Tibial artery (tissue), 4 donors: ENCODE results near the gene AKR1D1.

Experiments used
- DNase-seq, 2 donors: peaks; one replicate each; pipeline ENCODE4 v3.0.0-alpha.2; 2019
- H3K27ac ChIP-seq, 2 donors: fragments of 200-600 bp; sonication (generic) in 1 of 2; 1 replicate in 1 of 2; 2 replicates in 1 of 2; pipeline ENCODE4 v1.5.1; 2018 to 2019; ENCODE audit warnings: mild to moderate bottlenecking in 1 of 2
- H3K27me3 ChIP-seq, 2 donors: fragments of 200-600 bp; sonication (generic) in 1 of 2; one replicate each; pipeline versions ENCODE4 v1.5.1 to v1.6.0; 2016 to 2019
- H3K36me3 ChIP-seq, 3 donors: fragments of 200-600 bp; sonication (generic) in 2 of 3; one replicate each; pipeline ENCODE4 v1.5.1; 2016 to 2019; ENCODE audit warnings: mild to moderate bottlenecking in 2 of 3
- H3K4me1 ChIP-seq, 4 donors: fragments of 200-600 bp; sonication (generic) in 2 of 4; 1 replicate in 3 of 4; 2 replicates in 1 of 4; pipeline ENCODE4 v1.5.1; 2016 to 2019
- H3K4me3 ChIP-seq, 2 donors: fragments of 200-600 bp; sonication (generic) in 1 of 2; 1 replicate in 1 of 2; 2 replicates in 1 of 2; pipeline ENCODE4 v1.5.1; 2018 to 2019; ENCODE audit warnings: mild to moderate bottlenecking in 2 of 2
- H3K9me3 ChIP-seq, 3 donors: fragments of 200-600 bp; sonication (generic) in 1 of 3; one replicate each; pipeline ENCODE4 v1.5.1; 2016 to 2019
- CTCF ChIP-seq, 2 experiments: fragments of 200-600 bp in 1 of 2; fragments of 450-650 bp in 1 of 2; IDR thresholded peaks; one replicate each; pipeline ENCODE4 v1.5.1; 2017 to 2019; ENCODE audit warnings: antibody characterized with exemption in 2 of 2, mild to moderate bottlenecking in 1 of 2, moderate library complexity in 1 of 2
- intact Hi-C: fragments of 100-400 bp; cut with DNase I; formaldehyde crosslinking; loops from one replicate; pipeline ENCODE4 v1.15.0; 2023; ENCODE audit warnings: low total_unique reads

Gene AKR1D1

GRCh38 chr7:138115047-138115446 lies 38.8 kb downstream of the AKR1D1 start:
- intact Hi-C loops: no loop called here
- TF ChIP-seq CTCF (IDR thresholded peaks at IDR 0.05): no peak

GRCh38 chr7:138116141-138116540 lies 39.9 kb downstream of the AKR1D1 start:
- no peak for TF ChIP-seq CTCF (IDR thresholded peaks at IDR 0.05)
- intact Hi-C loops: no loop called here
- Histone ChIP-seq H3K4me1 (no peaks in the 10 kb centered on the region), H3K4me3 (no peak overlapping the region), H3K27ac (no peak overlapping the region), H3K9me3 (no peaks in the 10 kb centered on the region), H3K27me3 (no peaks in the 10 kb centered on the region), H3K36me3 (no peaks in the 10 kb centered on the region)
- no peak for DNase-seq

More at GRCh38 chr7:138115047-138115446, 38.8 kb downstream of the AKR1D1 start:
- H3K4me1 ChIP-seq: no peaks in the 10 kb centered on the region
- no peaks in the 10 kb centered on the region for H3K36me3 ChIP-seq
- no peak overlapping the region for H3K4me3 ChIP-seq
- no peaks in the 10 kb centered on the region for H3K27me3 ChIP-seq
- no peak for DNase-seq
- H3K27ac ChIP-seq: no peak overlapping the region
- H3K9me3 ChIP-seq: no peaks in the 10 kb centered on the region

GRCh38 chr7:138116892-138117291 lies 40.6 kb downstream of the AKR1D1 start:
- Histone ChIP-seq H3K9me3 (no peaks in the 10 kb centered on the region), H3K36me3 (no peaks in the 10 kb centered on the region), H3K27me3 (no peaks in the 10 kb centered on the region), H3K4me1 (no peaks in the 10 kb centered on the region), H3K4me3 (no peak overlapping the region), H3K27ac (no peak overlapping the region)
- DNase-seq: no peak
- no peak for TF ChIP-seq CTCF (IDR thresholded peaks at IDR 0.05)
- intact Hi-C loops: no loop called here

GRCh38 chr7:138120140-138120827 lies 44.0 kb downstream of the AKR1D1 start:
- no peak for TF ChIP-seq CTCF (IDR thresholded peaks at IDR 0.05)
- no peak overlapping the region for H3K27ac ChIP-seq
- DNase-seq: no peak
- H3K36me3 ChIP-seq: no peaks in the 10 kb centered on the region
- intact Hi-C loops: no loop called here
- no peak overlapping the region for H3K4me3 ChIP-seq
- H3K27me3 ChIP-seq: no peaks in the 10 kb centered on the region
- no peaks in the 10 kb centered on the region for H3K9me3 ChIP-seq
- no peaks in the 10 kb centered on the region for H3K4me1 ChIP-seq

- Histone ChIP-seq H3K27ac (no peak overlapping the region), H3K9me3 (no peaks in the 10 kb centered on the region), H3K36me3 (no peaks in the 10 kb centered on the region), H3K27me3 (no peaks in the 10 kb centered on the region), H3K4me1 (no peaks in the 10 kb centered on the region), H3K4me3 (no peak overlapping the region)
- no peak for DNase-seq
- TF ChIP-seq CTCF (IDR thresholded peaks at IDR 0.05): no peak
- intact Hi-C loops: no loop called here
These were observed 45.9 kb downstream of the AKR1D1 start for GRCh38 chr7:138122162-138122561.

GRCh38 chr7:138125119-138125518 lies 48.9 kb downstream of the AKR1D1 start:
- no peak overlapping the region for H3K4me3 ChIP-seq
- peaks cover 0 to 6% (median 6%) of the 10 kb centered on the region in 3 donors for H3K9me3 ChIP-seq
- no peaks in the 10 kb centered on the region for H3K36me3 ChIP-seq
- intact Hi-C loops: no loop called here
- DNase-seq: no peak
- no peaks in the 10 kb centered on the region for H3K27me3 ChIP-seq
- no peak overlapping the region for H3K27ac ChIP-seq
- no peaks in the 10 kb centered on the region for H3K4me1 ChIP-seq
- no peak for TF ChIP-seq CTCF (IDR thresholded peaks at IDR 0.05)
